ENCODE measurements around the gene MCM3AP.

MCM3AP gene

DNA sequence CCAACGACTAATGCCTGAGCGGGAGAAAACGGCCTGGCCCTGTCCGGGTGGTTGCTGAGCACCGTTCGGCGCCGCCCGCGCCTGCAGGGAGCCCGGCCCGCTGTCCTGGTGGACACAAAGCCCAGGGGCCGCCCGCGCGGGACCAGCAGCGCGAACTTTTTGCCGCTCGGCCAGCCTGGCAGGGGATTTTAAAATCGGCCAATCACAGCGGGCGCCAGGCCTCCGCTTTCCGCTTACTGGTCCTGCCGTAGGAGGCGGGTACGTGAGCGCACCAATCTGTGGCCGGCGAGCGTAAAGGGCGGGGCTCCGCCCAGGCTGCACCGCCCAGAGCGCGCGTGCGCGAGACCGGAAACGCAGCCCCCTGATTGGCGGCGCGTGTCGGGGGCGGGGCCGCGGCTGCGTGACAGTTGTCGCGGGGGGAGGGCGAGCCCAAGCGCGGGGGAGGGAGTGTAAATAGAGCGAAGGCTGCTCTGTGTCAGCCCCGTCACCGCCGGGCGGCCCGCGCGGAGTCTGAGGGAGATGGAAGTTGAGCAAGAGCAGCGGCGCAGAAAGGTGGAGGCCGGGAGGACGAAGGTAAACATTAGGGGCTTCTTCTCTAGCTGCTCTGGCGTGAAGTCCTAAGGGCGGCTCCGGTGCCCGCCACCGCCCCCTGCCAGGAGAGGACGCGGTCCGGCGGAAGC is 38.4 kb upstream of the MCM3AP start, which contains the start of the genes C21orf58 and PCNT:
Gene C21orf58 (minus strand): TSS at position 161 of the 680 bp plus-strand sequence. CDS start 1,132 bp downstream, outside the sequence.
Gene PCNT (plus strand): TSS at position 447 of the 680 bp plus-strand sequence. CDS start 73 bp downstream, at position 520.
- no peak for TF ChIP-seq TCF4 (CRISPR knock-in tag; IDR thresholded peaks at IDR 0.05; ENCODE audit: borderline replicate concordance)
- no peak for TF ChIP-seq ZNF8 (CRISPR knock-in tag; IDR thresholded peaks at IDR 0.05)
- no peak for TF ChIP-seq TOX (CRISPR knock-in tag; IDR thresholded peaks at IDR 0.05; ENCODE audit: borderline replicate concordance)
- TF ChIP-seq GLIS3 (CRISPR knock-in tag; IDR thresholded peaks at IDR 0.05), result no peak
- TF ChIP-seq BACH2 (CRISPR knock-in tag; IDR thresholded peaks at IDR 0.05; ENCODE audit: borderline replicate concordance), result no peak
- TF ChIP-seq PPARA (CRISPR knock-in tag; IDR thresholded peaks at IDR 0.05; ENCODE audit: borderline replicate concordance), result no peak
- no peak for TF ChIP-seq SNAI2 (CRISPR knock-in tag; IDR thresholded peaks at IDR 0.05)
- TF ChIP-seq, protein P1, sequence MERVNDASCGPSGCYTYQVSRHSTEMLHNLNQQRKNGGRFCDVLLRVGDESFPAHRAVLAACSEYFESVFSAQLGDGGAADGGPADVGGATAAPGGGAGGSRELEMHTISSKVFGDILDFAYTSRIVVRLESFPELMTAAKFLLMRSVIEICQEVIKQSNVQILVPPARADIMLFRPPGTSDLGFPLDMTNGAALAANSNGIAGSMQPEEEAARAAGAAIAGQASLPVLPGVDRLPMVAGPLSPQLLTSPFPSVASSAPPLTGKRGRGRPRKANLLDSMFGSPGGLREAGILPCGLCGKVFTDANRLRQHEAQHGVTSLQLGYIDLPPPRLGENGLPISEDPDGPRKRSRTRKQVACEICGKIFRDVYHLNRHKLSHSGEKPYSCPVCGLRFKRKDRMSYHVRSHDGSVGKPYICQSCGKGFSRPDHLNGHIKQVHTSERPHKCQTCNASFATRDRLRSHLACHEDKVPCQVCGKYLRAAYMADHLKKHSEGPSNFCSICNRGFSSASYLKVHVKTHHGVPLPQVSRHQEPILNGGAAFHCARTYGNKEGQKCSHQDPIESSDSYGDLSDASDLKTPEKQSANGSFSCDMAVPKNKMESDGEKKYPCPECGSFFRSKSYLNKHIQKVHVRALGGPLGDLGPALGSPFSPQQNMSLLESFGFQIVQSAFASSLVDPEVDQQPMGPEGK (CRISPR knock-in tag; IDR thresholded peaks at IDR 0.05; ENCODE audit: borderline replicate concordance), result no peak
- TF ChIP-seq ZNF565 (CRISPR knock-in tag; conservative IDR thresholded peaks at IDR 0.05; ENCODE audit: low read depth), result no peak
- TF ChIP-seq ARNTL (CRISPR knock-in tag; IDR thresholded peaks at IDR 0.05; ENCODE audit: borderline replicate concordance, low read depth), result no peak
- TF ChIP-seq, protein P2, sequence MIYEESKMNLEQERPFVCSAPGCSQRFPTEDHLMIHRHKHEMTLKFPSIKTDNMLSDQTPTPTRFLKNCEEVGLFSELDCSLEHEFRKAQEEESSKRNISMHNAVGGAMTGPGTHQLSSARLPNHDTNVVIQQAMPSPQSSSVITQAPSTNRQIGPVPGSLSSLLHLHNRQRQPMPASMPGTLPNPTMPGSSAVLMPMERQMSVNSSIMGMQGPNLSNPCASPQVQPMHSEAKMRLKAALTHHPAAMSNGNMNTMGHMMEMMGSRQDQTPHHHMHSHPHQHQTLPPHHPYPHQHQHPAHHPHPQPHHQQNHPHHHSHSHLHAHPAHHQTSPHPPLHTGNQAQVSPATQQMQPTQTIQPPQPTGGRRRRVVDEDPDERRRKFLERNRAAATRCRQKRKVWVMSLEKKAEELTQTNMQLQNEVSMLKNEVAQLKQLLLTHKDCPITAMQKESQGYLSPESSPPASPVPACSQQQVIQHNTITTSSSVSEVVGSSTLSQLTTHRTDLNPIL (CRISPR knock-in tag; IDR thresholded peaks at IDR 0.05; ENCODE audit: low read depth), result no peak
- TF ChIP-seq ESRRG (CRISPR knock-in tag; IDR thresholded peaks at IDR 0.05), result no peak
- no peak for TF ChIP-seq POU6F1 (CRISPR knock-in tag; IDR thresholded peaks at IDR 0.05; ENCODE audit: borderline replicate concordance, low read depth)
- TF ChIP-seq CSDC2 (CRISPR knock-in tag; IDR thresholded peaks at IDR 0.05), result no peak
- TF ChIP-seq, protein P3, sequence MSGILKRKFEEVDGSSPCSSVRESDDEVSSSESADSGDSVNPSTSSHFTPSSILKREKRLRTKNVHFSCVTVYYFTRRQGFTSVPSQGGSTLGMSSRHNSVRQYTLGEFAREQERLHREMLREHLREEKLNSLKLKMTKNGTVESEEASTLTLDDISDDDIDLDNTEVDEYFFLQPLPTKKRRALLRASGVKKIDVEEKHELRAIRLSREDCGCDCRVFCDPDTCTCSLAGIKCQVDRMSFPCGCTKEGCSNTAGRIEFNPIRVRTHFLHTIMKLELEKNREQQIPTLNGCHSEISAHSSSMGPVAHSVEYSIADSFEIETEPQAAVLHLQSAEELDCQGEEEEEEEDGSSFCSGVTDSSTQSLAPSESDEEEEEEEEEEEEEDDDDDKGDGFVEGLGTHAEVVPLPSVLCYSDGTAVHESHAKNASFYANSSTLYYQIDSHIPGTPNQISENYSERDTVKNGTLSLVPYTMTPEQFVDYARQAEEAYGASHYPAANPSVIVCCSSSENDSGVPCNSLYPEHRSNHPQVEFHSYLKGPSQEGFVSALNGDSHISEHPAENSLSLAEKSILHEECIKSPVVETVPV (CRISPR knock-in tag; IDR thresholded peaks at IDR 0.05), result no peak
- TF ChIP-seq ZNF70 (CRISPR knock-in tag; IDR thresholded peaks at IDR 0.05), result no peak
- no peak for TF ChIP-seq ZC3H10 (CRISPR knock-in tag; IDR thresholded peaks at IDR 0.05)
- ATAC-seq, result peak; percentile 87

GRCh38 chr21:46323227-46323709 is 37.9 kb upstream of the MCM3AP start:
- TF ChIP-seq POU6F1 (CRISPR knock-in tag; IDR thresholded peaks at IDR 0.05; ENCODE audit: borderline replicate concordance, low read depth), result no peak
- no peak for TF ChIP-seq ZNF70 (CRISPR knock-in tag; IDR thresholded peaks at IDR 0.05)
- TF ChIP-seq OSR1 (CRISPR knock-in tag; IDR thresholded peaks at IDR 0.05), result no peak
- no peak for TF ChIP-seq GLIS3 (CRISPR knock-in tag; IDR thresholded peaks at IDR 0.05)
- TF ChIP-seq CSDC2 (CRISPR knock-in tag; IDR thresholded peaks at IDR 0.05), result no peak
- no peak for TF ChIP-seq ZNF565 (CRISPR knock-in tag; conservative IDR thresholded peaks at IDR 0.05; ENCODE audit: low read depth)
- TF ChIP-seq BACH2 (CRISPR knock-in tag; IDR thresholded peaks at IDR 0.05; ENCODE audit: borderline replicate concordance), result no peak
- TF ChIP-seq ZNF8 (CRISPR knock-in tag; IDR thresholded peaks at IDR 0.05), result no peak
- TF ChIP-seq, protein P2 (CRISPR knock-in tag; IDR thresholded peaks at IDR 0.05; ENCODE audit: low read depth), result no peak
- TF ChIP-seq, protein P1 (CRISPR knock-in tag; IDR thresholded peaks at IDR 0.05; ENCODE audit: borderline replicate concordance), result no peak
- TF ChIP-seq PPARA (CRISPR knock-in tag; IDR thresholded peaks at IDR 0.05; ENCODE audit: borderline replicate concordance), result no peak
- no peak for TF ChIP-seq ZFP30 (CRISPR knock-in tag; IDR thresholded peaks at IDR 0.05)
- TF ChIP-seq TOX (CRISPR knock-in tag; IDR thresholded peaks at IDR 0.05; ENCODE audit: borderline replicate concordance), result no peak
- TF ChIP-seq TCF4 (CRISPR knock-in tag; IDR thresholded peaks at IDR 0.05; ENCODE audit: borderline replicate concordance), result no peak
- no peak for TF ChIP-seq TSHZ2 (CRISPR knock-in tag; IDR thresholded peaks at IDR 0.05)
- peak; percentile 1; the same call in 1 of the 3 replicates for ATAC-seq
